Thyroid gland (tissue), 4 donors: ENCODE measurements around the gene OR10A4. TPM values are rescaled to one million over a fixed set of nuclear protein-coding genes. Genes with fewer than 3 reads are reported as not detected.

ENCODE experiments used
- DNase-seq, 2 donors: peaks; one replicate each; pipeline ENCODE4 v3.0.0-alpha.2; 2019
- H3K27ac ChIP-seq, 3 donors: fragments of 200-600 bp; sonication (generic); 1 replicate in 2 of 3; 2 replicates in 1 of 3; pipeline ENCODE4 v1.5.1; 2016 to 2019; ENCODE audit warnings: mild to moderate bottlenecking in 1 of 3, moderate library complexity in 1 of 3
- H3K27me3 ChIP-seq: fragments of 200-600 bp; sonication (generic); one replicate; pipeline ENCODE4 v1.5.1; 2019
- H3K36me3 ChIP-seq, 2 donors: fragments of 200-600 bp; sonication (generic); one replicate each; pipeline ENCODE4 v1.5.1; 2016 to 2019
- H3K4me1 ChIP-seq, 2 donors: fragments of 200-600 bp; sonication (generic); one replicate each; pipeline ENCODE4 v1.5.1; 2017 to 2019
- H3K4me3 ChIP-seq, 3 donors: fragments of 200-600 bp; sonication (generic); replicated peaks in 1 of 3; 1 replicate in 2 of 3; 2 replicates in 1 of 3; pipeline ENCODE4 v1.5.1; 2016; ENCODE audit warnings: mild to moderate bottlenecking in 1 of 3
- H3K9me3 ChIP-seq: fragments of 200-600 bp; sonication (generic); one replicate; pipeline ENCODE4 v1.5.1; 2017
- POLR2A ChIP-seq, 2 donors: fragments of 450-650 bp; IDR thresholded peaks; one replicate each; pipeline ENCODE4 v1.6.1; 2017; ENCODE audit warnings: antibody characterized with exemption in 2 of 2, mild to moderate bottlenecking in 2 of 2, moderate library complexity in 1 of 2
- WGBS, 2 donors: methylation state at CpG; one replicate each; pipeline ENCODE4 v1.1.5; 2017; 5-methylcytosine and 5-hydroxymethylcytosine counted together
- intact Hi-C: fragments of 100-400 bp; cut with DNase I; formaldehyde crosslinking; loops from one replicate; pipeline ENCODE4 v1.15.1; 2023
- total RNA-seq, 4 donors: library from RNA; depleted of rRNA; stranded (reverse); fragments of >200 nt; gene quantifications; one replicate each; pipeline ENCODE4 v1.2.3, GENCODE V29; 2016
- TF ChIP-seq, protein P1 (sequence below), 6 experiments: fragments of 200-600 bp in 3 of 6; fragments of 450-650 bp in 3 of 6; sonication (generic) in 3 of 6; IDR thresholded peaks; one replicate each; pipeline ENCODE4 v1.5.1; 2016 to 2019; ENCODE audit warnings: antibody characterized with exemption in 6 of 6, mild to moderate bottlenecking in 2 of 6, inconsistent platforms in 1 of 6, moderate library complexity in 1 of 6

Gene OR10A4, protein sequence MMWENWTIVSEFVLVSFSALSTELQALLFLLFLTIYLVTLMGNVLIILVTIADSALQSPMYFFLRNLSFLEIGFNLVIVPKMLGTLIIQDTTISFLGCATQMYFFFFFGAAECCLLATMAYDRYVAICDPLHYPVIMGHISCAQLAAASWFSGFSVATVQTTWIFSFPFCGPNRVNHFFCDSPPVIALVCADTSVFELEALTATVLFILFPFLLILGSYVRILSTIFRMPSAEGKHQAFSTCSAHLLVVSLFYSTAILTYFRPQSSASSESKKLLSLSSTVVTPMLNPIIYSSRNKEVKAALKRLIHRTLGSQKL
- not detected for total RNA-seq

GRCh38 chr11:6876325-6876724 is at the start of gene OR10A4:
OR10A4 (plus strand) TSS chr11:6876625; CDS start chr11:6876648, 23 bp downstream.
- Histone ChIP-seq H3K4me3 (no peak within 1 kb of the TSS), H3K27me3 (no peaks in the 10 kb centered on the region), H3K27ac (no peak within 1 kb of the TSS), H3K4me1 (no peaks in the 10 kb centered on the region), H3K9me3 (no peaks in the 10 kb centered on the region), H3K36me3 (no peaks in the 10 kb centered on the region)
- TF ChIP-seq POLR2A (IDR thresholded peaks at IDR 0.05): no peak
- TF ChIP-seq, protein P1, sequence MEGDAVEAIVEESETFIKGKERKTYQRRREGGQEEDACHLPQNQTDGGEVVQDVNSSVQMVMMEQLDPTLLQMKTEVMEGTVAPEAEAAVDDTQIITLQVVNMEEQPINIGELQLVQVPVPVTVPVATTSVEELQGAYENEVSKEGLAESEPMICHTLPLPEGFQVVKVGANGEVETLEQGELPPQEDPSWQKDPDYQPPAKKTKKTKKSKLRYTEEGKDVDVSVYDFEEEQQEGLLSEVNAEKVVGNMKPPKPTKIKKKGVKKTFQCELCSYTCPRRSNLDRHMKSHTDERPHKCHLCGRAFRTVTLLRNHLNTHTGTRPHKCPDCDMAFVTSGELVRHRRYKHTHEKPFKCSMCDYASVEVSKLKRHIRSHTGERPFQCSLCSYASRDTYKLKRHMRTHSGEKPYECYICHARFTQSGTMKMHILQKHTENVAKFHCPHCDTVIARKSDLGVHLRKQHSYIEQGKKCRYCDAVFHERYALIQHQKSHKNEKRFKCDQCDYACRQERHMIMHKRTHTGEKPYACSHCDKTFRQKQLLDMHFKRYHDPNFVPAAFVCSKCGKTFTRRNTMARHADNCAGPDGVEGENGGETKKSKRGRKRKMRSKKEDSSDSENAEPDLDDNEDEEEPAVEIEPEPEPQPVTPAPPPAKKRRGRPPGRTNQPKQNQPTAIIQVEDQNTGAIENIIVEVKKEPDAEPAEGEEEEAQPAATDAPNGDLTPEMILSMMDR (IDR thresholded peaks at IDR 0.05): no peak
- intact Hi-C loops: no loop called here
- 89 to 95% methylated on average over 1 of the region's 1 CpG for WGBS, 2 donors
- DNase-seq: no peak

GRCh38 chr11:6828103-6828502 is 48.3 kb upstream of the OR10A4 start:
- H3K27ac ChIP-seq: no peak overlapping the region
- no peaks in the 10 kb centered on the region for H3K9me3 ChIP-seq
- no peaks in the 10 kb centered on the region for H3K36me3 ChIP-seq
- no peaks in the 10 kb centered on the region for H3K27me3 ChIP-seq
- intact Hi-C loops: no loop called here
- no peak overlapping the region for H3K4me3 ChIP-seq
- no peak for DNase-seq
- TF ChIP-seq, protein P1 (IDR thresholded peaks at IDR 0.05): no peak
- no peak for TF ChIP-seq POLR2A (IDR thresholded peaks at IDR 0.05)
- H3K4me1 ChIP-seq: no peaks in the 10 kb centered on the region
- 78 to 90% methylated on average over 1 of the region's 1 CpG for WGBS, 2 donors

DNA sequence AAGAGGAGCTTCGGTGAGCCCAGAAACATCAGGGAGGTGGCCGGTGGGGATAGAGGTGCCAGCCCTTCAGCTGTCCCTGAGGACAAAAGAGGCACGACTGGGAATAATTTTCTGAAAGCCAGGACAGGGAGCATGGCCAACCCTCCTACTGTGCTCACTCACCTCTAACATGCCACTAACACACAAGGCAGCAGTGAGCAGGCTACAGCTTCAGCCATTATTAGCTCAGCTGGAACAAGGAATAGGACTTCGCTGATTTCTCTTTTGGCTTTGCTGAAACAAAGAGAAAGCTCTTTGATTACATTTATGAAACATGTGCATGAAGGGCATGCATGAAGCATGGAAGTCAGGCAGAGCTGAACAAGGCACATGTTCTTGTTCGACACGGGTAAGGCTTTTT is 43.1 kb upstream of the OR10A4 start:
- no peaks in the 10 kb centered on the region for H3K9me3 ChIP-seq
- no peak for DNase-seq
- intact Hi-C loops: no loop called here
- H3K4me3 ChIP-seq: no peak overlapping the region
- no peaks in the 10 kb centered on the region for H3K27me3 ChIP-seq
- no peaks in the 10 kb centered on the region for H3K4me1 ChIP-seq
- 74 to 78% methylated on average over 6 of the region's 6 CpGs for WGBS, 2 donors
- no peaks in the 10 kb centered on the region for H3K36me3 ChIP-seq
- TF ChIP-seq, protein P1 (IDR thresholded peaks at IDR 0.05): no peak
- no peak for TF ChIP-seq POLR2A (IDR thresholded peaks at IDR 0.05)
- no peak overlapping the region for H3K27ac ChIP-seq

GRCh38 chr11:6834021-6834420 is 42.4 kb upstream of the OR10A4 start:
- H3K9me3 ChIP-seq: no peaks in the 10 kb centered on the region
- 77 to 78% methylated on average over 1 of the region's 1 CpG for WGBS, 2 donors
- TF ChIP-seq, protein P1 (IDR thresholded peaks at IDR 0.05): no peak
- TF ChIP-seq POLR2A (IDR thresholded peaks at IDR 0.05): no peak
- no peaks in the 10 kb centered on the region for H3K36me3 ChIP-seq
- no peak overlapping the region for H3K4me3 ChIP-seq
- intact Hi-C loops: no loop called here
- H3K4me1 ChIP-seq: no peaks in the 10 kb centered on the region
- H3K27ac ChIP-seq: no peak overlapping the region
- DNase-seq: no peak
- H3K27me3 ChIP-seq: no peaks in the 10 kb centered on the region

DNA sequence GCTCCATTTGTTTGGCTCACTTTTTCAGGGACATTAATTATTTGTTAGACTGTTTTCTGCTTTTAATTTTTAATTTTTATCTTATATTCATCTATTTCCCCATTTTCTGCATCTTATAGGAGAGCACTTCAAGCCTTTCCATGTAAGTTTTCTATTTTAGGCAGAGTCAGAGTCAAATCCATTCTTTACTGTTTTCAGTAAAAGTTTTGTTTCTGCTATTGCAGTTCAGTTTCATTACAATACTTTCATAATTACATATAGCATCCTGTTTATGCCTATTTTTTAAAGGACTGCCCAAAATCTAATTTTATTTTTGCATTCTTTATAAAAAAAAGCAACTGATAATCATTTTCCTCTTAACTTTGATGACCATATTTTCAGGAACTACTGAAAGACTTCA is 34.7 kb upstream of the OR10A4 start:
- Histone ChIP-seq H3K4me1 (no peaks in the 10 kb centered on the region), H3K27ac (no peak overlapping the region), H3K4me3 (no peak overlapping the region), H3K9me3 (no peaks in the 10 kb centered on the region), H3K27me3 (no peaks in the 10 kb centered on the region), H3K36me3 (no peaks in the 10 kb centered on the region)
- TF ChIP-seq, protein P1 (IDR thresholded peaks at IDR 0.05): no peak
- TF ChIP-seq POLR2A (IDR thresholded peaks at IDR 0.05): no peak
- intact Hi-C loops: no loop called here
- DNase-seq: no peak
